Tibial artery (tissue), 4 donors: ENCODE measurements around the gene RALGPS1.
A peak's percentile ranks its signal among the peaks of the same experiment; 100 is the strongest.

Experiments used
- DNase-seq, 2 donors: peaks; one replicate each; pipeline ENCODE4 v3.0.0-alpha.2; 2019
- H3K27ac ChIP-seq, 2 donors: fragments of 200-600 bp; sonication (generic) in 1 of 2; 1 replicate in 1 of 2; 2 replicates in 1 of 2; pipeline ENCODE4 v1.5.1; 2018 to 2019; ENCODE audit warnings: mild to moderate bottlenecking in 1 of 2
- H3K27me3 ChIP-seq, 2 donors: fragments of 200-600 bp; sonication (generic) in 1 of 2; one replicate each; pipeline versions ENCODE4 v1.5.1 to v1.6.0; 2016 to 2019
- H3K36me3 ChIP-seq, 3 donors: fragments of 200-600 bp; sonication (generic) in 2 of 3; one replicate each; pipeline ENCODE4 v1.5.1; 2016 to 2019; ENCODE audit warnings: mild to moderate bottlenecking in 2 of 3
- H3K4me1 ChIP-seq, 4 donors: fragments of 200-600 bp; sonication (generic) in 2 of 4; 1 replicate in 3 of 4; 2 replicates in 1 of 4; pipeline ENCODE4 v1.5.1; 2016 to 2019
- H3K4me3 ChIP-seq, 2 donors: fragments of 200-600 bp; sonication (generic) in 1 of 2; 1 replicate in 1 of 2; 2 replicates in 1 of 2; pipeline ENCODE4 v1.5.1; 2018 to 2019; ENCODE audit warnings: mild to moderate bottlenecking in 2 of 2
- H3K9me3 ChIP-seq, 3 donors: fragments of 200-600 bp; sonication (generic) in 1 of 3; one replicate each; pipeline ENCODE4 v1.5.1; 2016 to 2019
- intact Hi-C: fragments of 100-400 bp; cut with DNase I; formaldehyde crosslinking; loops from one replicate; pipeline ENCODE4 v1.15.0; 2023; ENCODE audit warnings: low total_unique reads
- TF ChIP-seq, protein P1 (sequence below), 2 experiments: fragments of 200-600 bp in 1 of 2; fragments of 450-650 bp in 1 of 2; IDR thresholded peaks; one replicate each; pipeline ENCODE4 v1.5.1; 2017 to 2019; ENCODE audit warnings: antibody characterized with exemption in 2 of 2, mild to moderate bottlenecking in 1 of 2, moderate library complexity in 1 of 2

RALGPS1 gene

GRCh38 chr9:126965077-126965476, 50.5 kb downstream of the RALGPS1 start:
- intact Hi-C loops: no loop called here
- H3K27ac ChIP-seq: peak overlapping the region in 1 of 2 donors; percentile 6
- H3K9me3 ChIP-seq: no peaks in the 10 kb centered on the region
- no peak overlapping the region for H3K4me3 ChIP-seq
- DNase-seq: no peak
- H3K4me1 ChIP-seq: peaks cover 0 to 19% (median 0%) of the 10 kb centered on the region in 4 donors
- H3K36me3 ChIP-seq: no peaks in the 10 kb centered on the region
- H3K27me3 ChIP-seq: no peaks in the 10 kb centered on the region
- TF ChIP-seq, protein P1, sequence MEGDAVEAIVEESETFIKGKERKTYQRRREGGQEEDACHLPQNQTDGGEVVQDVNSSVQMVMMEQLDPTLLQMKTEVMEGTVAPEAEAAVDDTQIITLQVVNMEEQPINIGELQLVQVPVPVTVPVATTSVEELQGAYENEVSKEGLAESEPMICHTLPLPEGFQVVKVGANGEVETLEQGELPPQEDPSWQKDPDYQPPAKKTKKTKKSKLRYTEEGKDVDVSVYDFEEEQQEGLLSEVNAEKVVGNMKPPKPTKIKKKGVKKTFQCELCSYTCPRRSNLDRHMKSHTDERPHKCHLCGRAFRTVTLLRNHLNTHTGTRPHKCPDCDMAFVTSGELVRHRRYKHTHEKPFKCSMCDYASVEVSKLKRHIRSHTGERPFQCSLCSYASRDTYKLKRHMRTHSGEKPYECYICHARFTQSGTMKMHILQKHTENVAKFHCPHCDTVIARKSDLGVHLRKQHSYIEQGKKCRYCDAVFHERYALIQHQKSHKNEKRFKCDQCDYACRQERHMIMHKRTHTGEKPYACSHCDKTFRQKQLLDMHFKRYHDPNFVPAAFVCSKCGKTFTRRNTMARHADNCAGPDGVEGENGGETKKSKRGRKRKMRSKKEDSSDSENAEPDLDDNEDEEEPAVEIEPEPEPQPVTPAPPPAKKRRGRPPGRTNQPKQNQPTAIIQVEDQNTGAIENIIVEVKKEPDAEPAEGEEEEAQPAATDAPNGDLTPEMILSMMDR (IDR thresholded peaks at IDR 0.05): no peak

GRCh38 chr9:126965541-126966428, 51.2 kb downstream of the RALGPS1 start:
- H3K4me1 ChIP-seq: peaks cover 0 to 19% (median 0%) of the 10 kb centered on the region in 4 donors
- no peaks in the 10 kb centered on the region for H3K27me3 ChIP-seq
- H3K9me3 ChIP-seq: no peaks in the 10 kb centered on the region
- TF ChIP-seq, protein P1 (IDR thresholded peaks at IDR 0.05): peak; percentile 57 to 72
- no peaks in the 10 kb centered on the region for H3K36me3 ChIP-seq
- H3K27ac ChIP-seq: no peak overlapping the region
- H3K4me3 ChIP-seq: no peak overlapping the region
- intact Hi-C loops: no loop called here
- DNase-seq: peak; percentile 42 to 73

DNA sequence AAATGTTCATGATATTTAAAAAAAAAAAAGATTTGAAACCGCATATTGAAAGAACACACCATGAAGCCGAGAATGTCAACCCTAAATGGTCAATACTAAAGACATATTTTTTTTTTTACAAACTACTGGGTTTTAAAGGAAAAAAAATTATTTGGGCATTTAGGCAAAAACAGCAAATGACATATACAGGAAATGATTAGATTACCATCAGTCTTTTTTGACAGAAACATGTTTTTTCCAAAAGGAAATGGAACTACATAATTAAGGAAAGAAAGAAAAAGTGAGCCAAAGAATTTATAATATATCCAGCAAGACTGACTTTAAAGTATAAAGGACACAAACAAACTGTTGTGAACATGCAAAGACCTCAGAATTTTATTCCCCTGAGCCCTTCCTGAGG, 56.7 kb downstream of the RALGPS1 start:
- intact Hi-C loops: no loop called here
- Histone ChIP-seq H3K4me1 (peaks cover 0 to 12% (median 0%) of the 10 kb centered on the region in 4 donors), H3K27ac (no peak overlapping the region), H3K27me3 (no peaks in the 10 kb centered on the region), H3K36me3 (no peaks in the 10 kb centered on the region), H3K9me3 (no peaks in the 10 kb centered on the region), H3K4me3 (no peak overlapping the region)
- no peak for DNase-seq
- TF ChIP-seq, protein P1 (IDR thresholded peaks at IDR 0.05): no peak

GRCh38 chr9:126973651-126974529, 59.3 kb downstream of the RALGPS1 start:
- intact Hi-C loops: no loop called here
- Histone ChIP-seq H3K36me3 (no peaks in the 10 kb centered on the region), H3K9me3 (no peaks in the 10 kb centered on the region), H3K27ac (no peak overlapping the region), H3K4me3 (no peak overlapping the region), H3K4me1 (peaks cover 0 to 12% (median 0%) of the 10 kb centered on the region in 4 donors), H3K27me3 (no peaks in the 10 kb centered on the region)
- DNase-seq: no peak
- TF ChIP-seq, protein P1 (IDR thresholded peaks at IDR 0.05): no peak

- TF ChIP-seq, protein P1 (IDR thresholded peaks at IDR 0.05): no peak
- Histone ChIP-seq H3K27ac (no peak overlapping the region), H3K4me3 (no peak overlapping the region), H3K4me1 (peaks cover 0 to 5% (median 0%) of the 10 kb centered on the region in 4 donors), H3K9me3 (no peaks in the 10 kb centered on the region), H3K36me3 (no peaks in the 10 kb centered on the region), H3K27me3 (no peaks in the 10 kb centered on the region)
- DNase-seq: no peak
- intact Hi-C loops: no loop called here
Observed at GRCh38 chr9:126974594-126974993, 60.0 kb downstream of the RALGPS1 start.
